CD14-positive monocyte (primary cell): Measurements from ENCODE around the gene MTG2. TPM values are rescaled to one million over a fixed set of nuclear protein-coding genes. Genes with fewer than 3 reads are reported as not detected.

Source experiments
- DNase-seq, 3 donors: peaks; one replicate each; pipeline ENCODE4 v3.0.0-alpha.2; 2011 to 2022
- H2AFZ ChIP-seq: 2 replicates; pipeline ENCODE4 v1.6.0; 2012; ENCODE audit warnings: mild to moderate bottlenecking, low read depth, low read length, inconsistent platforms; ENCODE audit not compliant: insufficient read depth, poor library complexity, severe bottlenecking
- H3K27ac ChIP-seq, 2 donors: 1 replicate in 1 of 2; 2 replicates in 1 of 2; pipeline ENCODE4 v1.5.1; 2012 to 2013; ENCODE audit warnings: low read length in 2 of 2, control low read depth in 1 of 2, inconsistent platforms in 1 of 2, low read depth in 1 of 2, mild to moderate bottlenecking in 1 of 2
- H3K27me3 ChIP-seq, 2 donors: one replicate each; pipeline versions ENCODE4 v1.6.0 to v1.6.1; 2011 to 2013; ENCODE audit warnings: low read length in 2 of 2; ENCODE audit not compliant: control insufficient read depth in 2 of 2, insufficient read depth in 2 of 2
- H3K36me3 ChIP-seq, 2 donors: replicated peaks in 1 of 2; 1 replicate in 1 of 2; 2 replicates in 1 of 2; pipeline versions ENCODE4 v1.5.1 to v1.6.1; 2012 to 2013; ENCODE audit warnings: low read length in 2 of 2, control low read depth in 1 of 2, inconsistent platforms in 1 of 2, mild to moderate bottlenecking in 1 of 2; ENCODE audit not compliant: insufficient read depth in 2 of 2, control insufficient read depth in 1 of 2
- H3K4me1 ChIP-seq, 2 donors: 1 replicate in 1 of 2; 2 replicates in 1 of 2; pipeline versions ENCODE4 v1.5.1 to v1.6.1; 2012 to 2013; ENCODE audit warnings: low read length in 2 of 2, control low read depth in 1 of 2, inconsistent platforms in 1 of 2, mild to moderate bottlenecking in 1 of 2, moderate library complexity in 1 of 2; ENCODE audit not compliant: insufficient read depth in 2 of 2, control insufficient read depth in 1 of 2
- H3K4me2 ChIP-seq: replicated peaks from 2 replicates; pipeline ENCODE3; 2012; ENCODE audit warnings: low read length, moderate library complexity, mild to moderate bottlenecking; ENCODE audit not compliant: poor library complexity, severe bottlenecking; ENCODE audit errors: extremely low read depth
- H3K4me3 ChIP-seq, 3 experiments: fragments of 200-600 bp in 1 of 3; sonication (generic) in 1 of 3; replicated peaks in 1 of 3; 1 replicate in 2 of 3; 2 replicates in 1 of 3; pipeline ENCODE4 v1.5.1; 2011 to 2013; ENCODE audit warnings: low read length in 3 of 3, mild to moderate bottlenecking in 3 of 3, control low read depth in 2 of 3, low read depth in 2 of 3, inconsistent platforms in 1 of 3, moderate library complexity in 1 of 3
- H3K79me2 ChIP-seq: 2 replicates; pipeline ENCODE4 v1.6.0; 2012; ENCODE audit warnings: mild to moderate bottlenecking, control low read depth, inconsistent platforms, low read length, moderate library complexity; ENCODE audit not compliant: insufficient read depth
- H3K9ac ChIP-seq: 2 replicates; pipeline ENCODE4 v1.6.0; 2017; ENCODE audit warnings: low read length, mild to moderate bottlenecking; ENCODE audit not compliant: insufficient read depth, poor library complexity, severe bottlenecking
- H3K9me3 ChIP-seq, 2 donors: replicated peaks in 1 of 2; 1 replicate in 1 of 2; 2 replicates in 1 of 2; pipeline versions ENCODE4 v1.5.1 to v1.6.1; 2012 to 2013; ENCODE audit warnings: low read length in 2 of 2, control low read depth in 1 of 2; ENCODE audit not compliant: control insufficient read depth in 1 of 2, insufficient read depth in 1 of 2
- H4K20me1 ChIP-seq: 2 replicates; pipeline ENCODE4 v1.6.0; 2012; ENCODE audit warnings: mild to moderate bottlenecking, low read length, control low read depth, moderate library complexity; ENCODE audit not compliant: insufficient read depth
- H3K27ac Mint-ChIP-seq, 7 donors: one replicate each; pipeline ENCODE4 v1.8.0; 2020; ENCODE audit warnings: mild to moderate bottlenecking in 7 of 7, mixed read lengths in 7 of 7, moderate library complexity in 6 of 7, inconsistent platforms in 2 of 7
- H3K27me3 Mint-ChIP-seq, 3 donors: one replicate each; pipeline ENCODE4 v1.8.0; 2021 to 2022; ENCODE audit warnings: low read depth in 3 of 3, mild to moderate bottlenecking in 3 of 3, mixed read lengths in 3 of 3, moderate library complexity in 3 of 3, inconsistent platforms in 1 of 3
- H3K36me3 Mint-ChIP-seq, 2 donors: one replicate each; pipeline ENCODE4 v1.8.0; 2020; ENCODE audit warnings: mixed read lengths in 2 of 2, inconsistent platforms in 1 of 2, mild to moderate bottlenecking in 1 of 2
- H3K4me1 Mint-ChIP-seq: one replicate; pipeline ENCODE4 v1.8.0; 2020; ENCODE audit warnings: mild to moderate bottlenecking, mixed read lengths
- H3K4me3 Mint-ChIP-seq, 2 donors: one replicate each; pipeline ENCODE4 v1.8.0; 2020; ENCODE audit warnings: mild to moderate bottlenecking in 2 of 2, mixed read lengths in 2 of 2, moderate library complexity in 1 of 2
- H3K9me3 Mint-ChIP-seq, 7 donors: one replicate each; pipeline ENCODE4 v1.8.0; 2020 to 2022; ENCODE audit warnings: mixed read lengths in 7 of 7, mild to moderate bottlenecking in 6 of 7, moderate library complexity in 6 of 7, inconsistent platforms in 2 of 7
- CTCF ChIP-seq: fragments of 200-600 bp; IDR thresholded peaks from one replicate; pipeline ENCODE4 v1.8.0; 2022; ENCODE audit warnings: antibody characterized with exemption, mild to moderate bottlenecking
- WGBS: methylation state at CpG from one replicate; pipeline ENCODE4 v1.1.5; 2013; ENCODE audit warnings: missing lambda C conversion rate; ENCODE audit not compliant: insufficient coverage; 5-methylcytosine and 5-hydroxymethylcytosine counted together
- intact Hi-C, 2 donors: fragments of 100-400 bp; cut with micrococcal nuclease; formaldehyde crosslinking; loops; one replicate each; pipeline versions ENCODE4 v1.15.0 to v1.15.1; 2023
- polyA plus RNA-seq, 3 donors: library from polyadenylated mRNA; depleted of rRNA in 1 of 3; unstranded in 2 of 3; stranded (reverse) in 1 of 3; fragments of 300-500 nt in 2 of 3; fragments of >200 nt in 1 of 3; fragmentation: Illumina TruSeq in 2 of 3; gene quantifications; 1 replicate in 2 of 3; 2 replicates in 1 of 3; pipeline ENCODE4 v1.2.3, GENCODE V29; 2012 to 2021

The MTG2 gene
- polyA plus RNA-seq, 3 donors = 10.8 to 16.1 (median 14.9) TPM

- peak overlapping the region in 1 of 7 donors; percentile 59 for H3K27ac Mint-ChIP-seq
- intact Hi-C loops = loop anchor here (5.0 to 10.0 kb wide), 7 partner anchors 48 to 702 kb away; partner anchors contain the start of genes ADRM1 (in 1 of the 2), CABLES2 (in 1 of the 2), GID8 (in 1 of the 2) and LSM14B (in 1 of the 2)
- 75% methylated on average over 7 of the region's 16 CpGs for WGBS
These were observed 52.4 kb downstream of the MTG2 start for GRCh38 chr20:62235001-62235776.

More at GRCh38 chr20:62235001-62235776, 52.4 kb downstream of the MTG2 start:
- Histone ChIP-seq H3K9me3 (peaks cover 0 to 8% of the 10 kb centered on the region in 2 donors), H3K4me1 (peaks cover 18 to 21% of the 10 kb centered on the region in 2 donors), H3K36me3 (no peaks in the 10 kb centered on the region), H4K20me1 (peaks cover 4% of the 10 kb centered on the region), H3K4me3 (no peak overlapping the region), H2AFZ (no peak overlapping the region), H3K27me3 (no peaks in the 10 kb centered on the region), H3K27ac (no peak overlapping the region), H3K79me2 (peaks cover 15% of the 10 kb centered on the region), H3K4me2 (no peak overlapping the region), H3K9ac (no peak overlapping the region)
- Mint-ChIP-seq H3K4me3 (no peak overlapping the region), H3K4me1 (peaks cover 18% of the 10 kb centered on the region), H3K27me3 (peaks cover 1 to 3% (median 3%) of the 10 kb centered on the region in 3 donors), H3K9me3 (peaks cover 3 to 7% (median 6%) of the 10 kb centered on the region in 7 donors), H3K36me3 (no peaks in the 10 kb centered on the region)
- DNase-seq = no peak
- TF ChIP-seq CTCF = no peak
